Measurements from ENCODE around the gene BCL11A. TPM values are rescaled to one million over a fixed set of nuclear protein-coding genes. Genes with fewer than 3 reads are reported as not detected.

BCL11A gene
- total RNA-seq, 1 donor from 2014 or later, result 331 TPM

DNA sequence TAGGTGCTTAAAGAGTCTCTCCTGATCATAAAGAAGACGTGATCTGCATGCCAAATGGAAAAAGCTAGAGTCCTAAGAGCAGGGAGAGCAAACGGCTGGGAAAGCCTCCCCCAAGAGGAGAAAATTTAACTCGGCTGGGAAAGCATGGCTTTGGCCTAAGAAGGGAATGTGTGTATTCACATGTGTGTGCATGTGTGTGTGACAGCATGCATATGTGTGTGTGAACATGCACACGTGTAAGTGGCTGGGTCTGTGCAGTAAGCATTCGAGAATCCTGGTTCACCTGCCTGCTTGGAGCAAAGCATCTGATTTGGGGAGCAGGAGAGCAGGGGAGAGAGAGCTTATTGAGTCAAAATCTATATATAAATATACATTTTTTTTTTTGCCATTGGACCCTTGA lies 30.1 kb upstream of the BCL11A start:
- intact Hi-C loops (cut with micrococcal nuclease), result no loop called here
- H3K4me1 Mint-ChIP-seq, result peaks cover 3% of the 10 kb centered on the region
- no peak overlapping the region for H3K27ac Mint-ChIP-seq
- peaks cover 13% of the 10 kb centered on the region for H3K27me3 Mint-ChIP-seq
- H3K9me3 Mint-ChIP-seq, result no peaks in the 10 kb centered on the region
- DNase-seq (no peak), ATAC-seq (ENCODE audit: low read depth) (no peak)
- no peak overlapping the region for H3K4me3 Mint-ChIP-seq
- TF ChIP-seq, protein P1, sequence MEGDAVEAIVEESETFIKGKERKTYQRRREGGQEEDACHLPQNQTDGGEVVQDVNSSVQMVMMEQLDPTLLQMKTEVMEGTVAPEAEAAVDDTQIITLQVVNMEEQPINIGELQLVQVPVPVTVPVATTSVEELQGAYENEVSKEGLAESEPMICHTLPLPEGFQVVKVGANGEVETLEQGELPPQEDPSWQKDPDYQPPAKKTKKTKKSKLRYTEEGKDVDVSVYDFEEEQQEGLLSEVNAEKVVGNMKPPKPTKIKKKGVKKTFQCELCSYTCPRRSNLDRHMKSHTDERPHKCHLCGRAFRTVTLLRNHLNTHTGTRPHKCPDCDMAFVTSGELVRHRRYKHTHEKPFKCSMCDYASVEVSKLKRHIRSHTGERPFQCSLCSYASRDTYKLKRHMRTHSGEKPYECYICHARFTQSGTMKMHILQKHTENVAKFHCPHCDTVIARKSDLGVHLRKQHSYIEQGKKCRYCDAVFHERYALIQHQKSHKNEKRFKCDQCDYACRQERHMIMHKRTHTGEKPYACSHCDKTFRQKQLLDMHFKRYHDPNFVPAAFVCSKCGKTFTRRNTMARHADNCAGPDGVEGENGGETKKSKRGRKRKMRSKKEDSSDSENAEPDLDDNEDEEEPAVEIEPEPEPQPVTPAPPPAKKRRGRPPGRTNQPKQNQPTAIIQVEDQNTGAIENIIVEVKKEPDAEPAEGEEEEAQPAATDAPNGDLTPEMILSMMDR (IDR thresholded peaks at IDR 0.05), result no peak
- POLR2A ChIA-PET, result interaction anchor here (0.6 kb wide), 1 partner anchor 23 kb away, joined by 4 read pairs; no protein-coding TSS in a partner anchor
- CTCF ChIA-PET, result interaction anchor here (3.4 to 6.0 kb wide), 2 partner anchors 1282 to 1558 kb away, joined by 43 to 130 read pairs; no protein-coding TSS in a partner anchor
- no peaks in the 10 kb centered on the region for H3K36me3 Mint-ChIP-seq (ENCODE audit: low read depth)

- POLR2A ChIA-PET, result interaction anchor here (1.3 to 1.9 kb wide), 3 partner anchors 26 to 1557 kb away, joined by 5 to 8 read pairs (median 7); no protein-coding TSS in a partner anchor
- Mint-ChIP-seq H3K27ac (no peak overlapping the region), H3K4me1 (peaks cover 3% of the 10 kb centered on the region), H3K27me3 (peaks cover 10% of the 10 kb centered on the region), H3K4me3 (peak overlapping the region; percentile 70), H3K9me3 (no peaks in the 10 kb centered on the region), H3K36me3 (ENCODE audit: low read depth) (no peaks in the 10 kb centered on the region)
- CTCF ChIA-PET, result interaction anchor here (0.6 to 6.0 kb wide), 35 partner anchors 10 to 1828 kb away, joined by 3 to 130 read pairs (median 5); no protein-coding TSS in a partner anchor
- ATAC-seq (ENCODE audit: low read depth) (peak; percentile 100), DNase-seq (peak; percentile 85)
- TF ChIP-seq, protein P1 (IDR thresholded peaks at IDR 0.05), result peak; percentile 64
- intact Hi-C loops (cut with micrococcal nuclease), result loop anchor here (1.0 to 2.0 kb wide), 6 partner anchors 21 to 1819 kb away; no protein-coding TSS in a partner anchor
Observed at GRCh38 chr2:60581433-60582282, 28.2 kb upstream of the BCL11A start.

DNA sequence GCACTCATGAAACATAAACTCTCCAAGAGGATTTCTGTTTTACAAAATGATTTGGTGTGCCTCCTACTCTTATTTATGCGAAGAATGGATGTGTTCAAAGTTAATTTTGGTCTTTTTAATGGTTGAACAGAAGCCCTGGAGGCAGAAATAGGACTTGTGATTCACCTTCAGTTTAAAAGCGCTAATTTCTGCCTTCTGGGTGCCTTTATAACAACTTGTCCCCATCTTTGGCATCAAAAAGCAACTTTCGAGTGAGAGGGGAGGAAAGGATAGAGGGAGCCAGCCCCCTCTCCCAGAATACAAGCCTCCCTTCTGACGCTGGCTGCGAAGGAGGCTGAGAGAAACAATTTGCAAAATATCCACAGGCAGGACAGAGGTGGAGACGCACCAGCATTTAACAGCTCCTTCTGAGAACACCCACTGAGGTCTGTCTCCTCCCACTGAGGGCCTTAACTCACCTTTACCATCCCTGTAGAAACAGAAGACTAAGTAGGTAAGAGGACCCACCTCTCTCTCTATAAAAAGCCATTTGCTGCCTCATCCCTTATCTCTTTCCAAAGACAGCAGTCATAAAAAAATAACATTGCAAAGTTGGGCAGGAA lies 24.3 kb upstream of the BCL11A start:
- ATAC-seq (ENCODE audit: low read depth) (no peak), DNase-seq (no peak)
- H3K27ac Mint-ChIP-seq, result no peak overlapping the region
- H3K36me3 Mint-ChIP-seq (ENCODE audit: low read depth), result no peaks in the 10 kb centered on the region
- intact Hi-C loops (cut with micrococcal nuclease), result no loop called here
- ChIA-PET CTCF (interaction anchor here (6.0 kb wide), 1 partner anchor 1552 kb away, joined by 130 read pairs; no protein-coding TSS in a partner anchor), POLR2A (interaction anchor here (0.6 kb wide), 1 partner anchor 27 kb away, joined by 4 read pairs; no protein-coding TSS in a partner anchor)
- H3K4me1 Mint-ChIP-seq, result peaks cover 3% of the 10 kb centered on the region
- H3K4me3 Mint-ChIP-seq, result no peak overlapping the region
- H3K27me3 Mint-ChIP-seq, result peaks cover 2% of the 10 kb centered on the region
- TF ChIP-seq, protein P1 (IDR thresholded peaks at IDR 0.05), result no peak
- no peaks in the 10 kb centered on the region for H3K9me3 Mint-ChIP-seq

DNA sequence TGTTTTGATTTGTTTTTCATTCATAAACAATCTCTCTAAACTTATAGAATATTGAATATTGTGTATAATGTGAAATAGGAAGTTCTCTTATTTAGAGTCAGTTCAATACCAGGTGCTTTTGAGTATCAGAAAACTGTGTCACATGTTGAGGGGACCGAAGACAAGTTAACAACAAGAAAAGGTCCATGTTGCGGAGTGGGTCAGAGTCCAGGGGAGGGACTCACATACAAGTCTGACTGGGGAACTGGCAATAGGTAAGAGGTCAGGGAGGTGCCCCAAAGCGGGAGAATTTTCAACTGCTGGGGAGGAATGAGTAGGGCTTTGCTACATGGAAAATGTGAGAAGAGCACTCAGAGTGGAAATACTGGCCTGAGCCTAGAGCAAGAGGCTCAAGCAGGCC lies 19.8 kb upstream of the BCL11A start:
- Mint-ChIP-seq H3K27me3 (peaks cover 19% of the 10 kb centered on the region), H3K36me3 (ENCODE audit: low read depth) (no peaks in the 10 kb centered on the region), H3K9me3 (no peaks in the 10 kb centered on the region), H3K4me3 (no peak overlapping the region), H3K4me1 (no peaks in the 10 kb centered on the region), H3K27ac (no peak overlapping the region)
- TF ChIP-seq, protein P1 (IDR thresholded peaks at IDR 0.05), result no peak
- DNase-seq, result no peak
- POLR2A ChIA-PET, result no interaction called here
- intact Hi-C loops (cut with micrococcal nuclease), result no loop called here
- CTCF ChIA-PET, result no interaction called here
- ATAC-seq (ENCODE audit: low read depth), result no peak

GRCh38 chr2:60570251-60570650 lies 16.8 kb upstream of the BCL11A start:
- Mint-ChIP-seq H3K4me3 (no peak overlapping the region), H3K27me3 (peaks cover 19% of the 10 kb centered on the region), H3K4me1 (peaks cover 5% of the 10 kb centered on the region), H3K9me3 (no peaks in the 10 kb centered on the region), H3K36me3 (ENCODE audit: low read depth) (no peaks in the 10 kb centered on the region), H3K27ac (no peak overlapping the region)
- DNase-seq (no peak), ATAC-seq (ENCODE audit: low read depth) (no peak)
- ChIA-PET CTCF (interaction anchor here (0.7 to 1.9 kb wide), 6 partner anchors 9 to 1808 kb away, joined by 3 to 9 read pairs (median 4); no protein-coding TSS in a partner anchor), POLR2A (interaction anchor here (0.7 to 1.1 kb wide), 3 partner anchors 9 to 463 kb away, joined by 3 to 8 read pairs (median 5); no protein-coding TSS in a partner anchor)
- intact Hi-C loops (cut with micrococcal nuclease), result no loop called here
- TF ChIP-seq, protein P1 (IDR thresholded peaks at IDR 0.05), result no peak

Data from activated B cell treated with CpG ODN at 0.5 μM for 24 hours (primary cell).